ENCODE results near the gene SPAAR.

The SPAAR gene

GRCh38 chr9:35867538-35867937 is 41.8 kb upstream of the SPAAR start:
- no peak for DNase-seq
- no peaks in the 10 kb centered on the region for H3K9me3 ChIP-seq (ENCODE audit: insufficient read depth, low read length, severe bottlenecking)
- no peaks in the 10 kb centered on the region for H3K27me3 ChIP-seq (ENCODE audit: insufficient read depth, low read length, poor library complexity)
- no peaks in the 10 kb centered on the region for H4K20me1 ChIP-seq (ENCODE audit: insufficient read depth, low read length)
- ATAC-seq (ENCODE audit: insufficient read depth, low read depth), result no peak
- no peak overlapping the region for H2AFZ ChIP-seq (ENCODE audit: low read depth, low read length)
- H3K4me1 ChIP-seq (ENCODE audit: insufficient read depth, low read length), result no peaks in the 10 kb centered on the region
- no peaks in the 10 kb centered on the region for H3K36me3 ChIP-seq (ENCODE audit: insufficient read depth, low read length)
- H3K4me2 ChIP-seq (ENCODE audit: insufficient read depth, low read length), result no peak overlapping the region
- no peaks in the 10 kb centered on the region for H3K79me2 ChIP-seq (ENCODE audit: insufficient read depth, low read length)
- TF ChIP-seq EZH2 (IDR thresholded peaks at IDR 0.05; ENCODE audit: borderline replicate concordance, low read depth, low read length, severe bottlenecking), result no peak
- no peak for TF ChIP-seq CTCF (IDR thresholded peaks at IDR 0.05; ENCODE audit: borderline replicate concordance, extremely low read depth, low read length, poor library complexity, severe bottlenecking)
- no peak overlapping the region for H3K9ac ChIP-seq (ENCODE audit: low read depth, low read length)
- H3K4me3 ChIP-seq (ENCODE audit: low read depth in 1 of 2, low read length in 2 of 2), result no peak overlapping the region
- H3K27ac ChIP-seq (ENCODE audit: low read length), result no peak overlapping the region

- H2AFZ ChIP-seq (ENCODE audit: low read depth, low read length), result no peak overlapping the region
- H3K4me3 ChIP-seq (ENCODE audit: low read depth in 1 of 2, low read length in 2 of 2), result no peak overlapping the region
- no peaks in the 10 kb centered on the region for H3K79me2 ChIP-seq (ENCODE audit: insufficient read depth, low read length)
- no peaks in the 10 kb centered on the region for H3K36me3 ChIP-seq (ENCODE audit: insufficient read depth, low read length)
- no peaks in the 10 kb centered on the region for H4K20me1 ChIP-seq (ENCODE audit: insufficient read depth, low read length)
- no peaks in the 10 kb centered on the region for H3K9me3 ChIP-seq (ENCODE audit: insufficient read depth, low read length, severe bottlenecking)
- no peak overlapping the region for H3K4me2 ChIP-seq (ENCODE audit: insufficient read depth, low read length)
- no peak for DNase-seq
- TF ChIP-seq CTCF (IDR thresholded peaks at IDR 0.05; ENCODE audit: borderline replicate concordance, extremely low read depth, low read length, poor library complexity, severe bottlenecking) (no peak), EZH2 (IDR thresholded peaks at IDR 0.05; ENCODE audit: borderline replicate concordance, low read depth, low read length, severe bottlenecking) (no peak)
- no peak overlapping the region for H3K27ac ChIP-seq (ENCODE audit: low read length)
- no peaks in the 10 kb centered on the region for H3K4me1 ChIP-seq (ENCODE audit: insufficient read depth, low read length)
- H3K9ac ChIP-seq (ENCODE audit: low read depth, low read length), result no peak overlapping the region
- H3K27me3 ChIP-seq (ENCODE audit: insufficient read depth, low read length, poor library complexity), result no peaks in the 10 kb centered on the region
- no peak for ATAC-seq (ENCODE audit: insufficient read depth, low read depth)
These were observed 40.4 kb upstream of the SPAAR start for GRCh38 chr9:35868933-35869332.

GRCh38 chr9:35869621-35870216 is 39.6 kb upstream of the SPAAR start:
- no peak overlapping the region for H3K4me3 ChIP-seq (ENCODE audit: low read depth in 1 of 2, low read length in 2 of 2)
- no peaks in the 10 kb centered on the region for H3K27me3 ChIP-seq (ENCODE audit: insufficient read depth, low read length, poor library complexity)

More at GRCh38 chr9:35869621-35870216, 39.6 kb upstream of the SPAAR start:
- Histone ChIP-seq H3K4me1 (ENCODE audit: insufficient read depth, low read length) (no peaks in the 10 kb centered on the region), H3K4me2 (ENCODE audit: insufficient read depth, low read length) (no peak overlapping the region), H3K36me3 (ENCODE audit: insufficient read depth, low read length) (no peaks in the 10 kb centered on the region), H3K27ac (ENCODE audit: low read length) (no peak overlapping the region), H2AFZ (ENCODE audit: low read depth, low read length) (no peak overlapping the region), H3K9me3 (ENCODE audit: insufficient read depth, low read length, severe bottlenecking) (no peaks in the 10 kb centered on the region), H3K9ac (ENCODE audit: low read depth, low read length) (no peak overlapping the region), H3K79me2 (ENCODE audit: insufficient read depth, low read length) (no peaks in the 10 kb centered on the region), H4K20me1 (ENCODE audit: insufficient read depth, low read length) (no peaks in the 10 kb centered on the region)
- TF ChIP-seq EZH2 (IDR thresholded peaks at IDR 0.05; ENCODE audit: borderline replicate concordance, low read depth, low read length, severe bottlenecking), result no peak
- TF ChIP-seq CTCF (IDR thresholded peaks at IDR 0.05; ENCODE audit: borderline replicate concordance, extremely low read depth, low read length, poor library complexity, severe bottlenecking), result no peak
- no peak for DNase-seq
- no peak for ATAC-seq (ENCODE audit: insufficient read depth, low read depth)
